ENCODE data around the gene MAN1A2.

DNA sequence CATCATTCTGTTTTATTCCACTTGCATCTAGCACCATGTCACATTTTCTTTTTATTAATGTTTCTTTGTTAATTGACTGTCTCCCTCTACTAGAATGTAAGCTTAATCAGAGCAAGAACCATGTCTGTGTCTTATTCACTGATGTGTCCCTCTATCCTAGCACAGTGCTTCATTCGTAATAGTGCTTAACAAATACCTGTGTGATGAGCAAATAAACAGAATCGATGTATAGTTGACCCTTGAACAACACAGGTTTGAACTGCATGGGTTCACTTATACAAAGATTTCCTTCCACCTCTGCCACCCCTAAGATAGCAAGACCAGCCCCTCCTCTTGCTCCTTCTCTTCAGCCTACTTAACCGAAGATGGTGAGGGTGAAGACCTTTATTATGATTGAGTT lies 42.9 kb upstream of the MAN1A2 start:
- TF ChIP-seq, protein P1, sequence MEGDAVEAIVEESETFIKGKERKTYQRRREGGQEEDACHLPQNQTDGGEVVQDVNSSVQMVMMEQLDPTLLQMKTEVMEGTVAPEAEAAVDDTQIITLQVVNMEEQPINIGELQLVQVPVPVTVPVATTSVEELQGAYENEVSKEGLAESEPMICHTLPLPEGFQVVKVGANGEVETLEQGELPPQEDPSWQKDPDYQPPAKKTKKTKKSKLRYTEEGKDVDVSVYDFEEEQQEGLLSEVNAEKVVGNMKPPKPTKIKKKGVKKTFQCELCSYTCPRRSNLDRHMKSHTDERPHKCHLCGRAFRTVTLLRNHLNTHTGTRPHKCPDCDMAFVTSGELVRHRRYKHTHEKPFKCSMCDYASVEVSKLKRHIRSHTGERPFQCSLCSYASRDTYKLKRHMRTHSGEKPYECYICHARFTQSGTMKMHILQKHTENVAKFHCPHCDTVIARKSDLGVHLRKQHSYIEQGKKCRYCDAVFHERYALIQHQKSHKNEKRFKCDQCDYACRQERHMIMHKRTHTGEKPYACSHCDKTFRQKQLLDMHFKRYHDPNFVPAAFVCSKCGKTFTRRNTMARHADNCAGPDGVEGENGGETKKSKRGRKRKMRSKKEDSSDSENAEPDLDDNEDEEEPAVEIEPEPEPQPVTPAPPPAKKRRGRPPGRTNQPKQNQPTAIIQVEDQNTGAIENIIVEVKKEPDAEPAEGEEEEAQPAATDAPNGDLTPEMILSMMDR (IDR thresholded peaks at IDR 0.05; ENCODE audit: borderline replicate concordance, extremely low read depth, low read length, poor library complexity, severe bottlenecking), result no peak
- no peak for TF ChIP-seq EZH2 (IDR thresholded peaks at IDR 0.05; ENCODE audit: borderline replicate concordance, low read depth, low read length, severe bottlenecking)

Data from DND-41 (cell line).